GM12891 (cell line): ENCODE measurements around the gene ALK.

Experiments
- PAX5 ChIP-seq: IDR thresholded peaks from 2 replicates; pipeline ENCODE4 v1.6.1; 2011; ENCODE audit warnings: low read length, moderate library complexity, mild to moderate bottlenecking; ENCODE audit not compliant: insufficient read depth, severe bottlenecking
- POLR2A ChIP-seq: IDR thresholded peaks from 2 replicates; pipeline ENCODE4 v1.6.1; 2011; ENCODE audit warnings: low read depth, low read length, control low read depth
- POLR2AphosphoS5 ChIP-seq: IDR thresholded peaks from 2 replicates; pipeline ENCODE4 v1.6.1; 2011; ENCODE audit warnings: low read depth, low read length, control low read depth

DNA sequence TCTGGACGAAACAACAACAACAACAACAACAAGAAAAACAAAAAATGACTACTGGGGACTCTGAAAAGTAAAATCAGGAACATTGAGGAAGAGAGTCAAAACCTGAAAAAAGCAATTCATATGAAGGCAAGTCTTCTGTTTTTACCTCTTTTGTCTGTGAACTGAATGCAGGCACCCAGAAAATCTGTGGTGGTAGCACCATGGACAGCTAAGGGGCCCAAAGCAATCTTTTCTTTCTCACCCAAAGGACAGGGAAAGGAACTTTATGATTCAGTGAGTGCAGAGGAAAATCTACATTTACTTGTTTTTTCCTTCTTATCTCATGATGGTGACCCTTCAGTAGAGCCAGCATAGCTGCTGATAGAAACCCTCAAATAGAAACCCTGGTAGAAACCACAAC, 10.4 kb downstream of the ALK start:
- TF ChIP-seq POLR2AphosphoS5 (no peak), POLR2A (no peak), PAX5 (no peak)
